Fibroblast of skin of scalp (primary cell): ENCODE data around the gene MINDY4. TPM values are rescaled to one million over a fixed set of nuclear protein-coding genes. Genes with fewer than 3 reads are reported as not detected.
A peak's percentile ranks its signal among the peaks of the same experiment; 100 is the strongest.

Source experiments
- DNase-seq: peaks from one replicate; pipeline ENCODE4 v3.0.0-alpha.2; 2013
- polyA plus RNA-seq, 2 experiments: library from polyadenylated mRNA; unstranded; fragments of 120-200 nt; gene quantifications; one replicate each; pipeline ENCODE4 v1.2.1, GENCODE V29; 2013; ENCODE audit not compliant: insufficient read length in 2 of 2

Gene MINDY4
- 1.5 TPM for polyA plus RNA-seq (2013, experiment 1 of 2; ENCODE audit: insufficient read length)
- 1.9 TPM for polyA plus RNA-seq (2013, experiment 2 of 2; ENCODE audit: insufficient read length)

DNA sequence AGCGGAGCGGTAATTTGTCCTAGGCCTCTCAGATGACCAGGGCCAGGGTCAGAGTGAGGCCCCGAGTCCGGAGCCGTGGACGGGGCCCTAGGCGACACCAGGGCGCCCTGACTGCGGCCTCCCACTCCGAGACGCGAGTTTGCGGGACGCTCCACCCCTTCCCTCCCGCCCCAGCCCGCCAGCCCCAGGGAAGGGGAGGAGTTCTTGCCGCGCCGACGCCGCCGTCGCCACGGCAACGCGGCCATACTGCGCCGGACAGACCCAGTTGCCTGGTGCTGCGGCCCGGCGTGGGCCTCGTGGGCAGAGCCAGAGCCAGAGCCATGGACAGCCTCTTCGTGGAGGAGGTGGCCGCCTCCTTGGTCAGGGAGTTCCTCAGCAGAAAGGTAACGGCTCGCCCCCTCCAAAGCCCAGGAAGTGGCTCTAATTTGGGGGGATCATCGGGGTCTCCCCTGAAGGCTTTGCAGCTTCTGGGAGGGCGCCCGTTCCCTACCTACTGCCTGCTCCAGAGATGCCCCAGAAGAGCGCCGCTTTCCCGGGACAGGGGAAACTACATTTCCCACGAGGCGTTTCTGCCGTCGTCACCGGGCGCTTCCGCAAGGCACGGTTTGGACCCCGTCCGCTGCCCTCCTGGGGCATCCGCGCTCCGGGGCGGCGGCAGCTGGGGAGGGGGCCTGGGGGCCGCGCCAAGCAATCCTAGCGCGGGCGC lies at the start of gene MINDY4:
TSS of gene MINDY4 (plus strand) at position 244 of the 706 bp plus-strand sequence. CDS start at position 321, 77 bp downstream.
- peak; percentile 75 for DNase-seq

DNA sequence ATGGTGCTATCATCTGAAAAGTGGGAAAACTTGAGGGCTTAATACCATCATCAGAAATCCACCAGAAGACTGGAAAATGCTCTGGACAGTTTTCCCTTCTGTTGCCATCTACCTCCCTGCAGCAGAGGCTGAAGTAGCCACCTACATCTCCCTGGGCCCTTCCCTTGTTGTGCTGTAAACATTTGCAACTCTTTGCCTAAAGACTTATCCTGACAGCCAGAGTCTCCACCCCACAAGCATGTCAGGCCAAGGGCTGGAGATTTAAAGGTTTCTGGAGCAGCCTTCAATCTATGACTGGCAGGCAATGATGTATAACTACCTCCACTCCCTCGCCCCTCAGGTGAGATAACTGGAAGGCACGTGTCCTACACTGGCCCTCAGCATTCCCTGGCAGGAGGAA lies 49.0 kb upstream of the MINDY4 start:
- no peak for DNase-seq

DNA sequence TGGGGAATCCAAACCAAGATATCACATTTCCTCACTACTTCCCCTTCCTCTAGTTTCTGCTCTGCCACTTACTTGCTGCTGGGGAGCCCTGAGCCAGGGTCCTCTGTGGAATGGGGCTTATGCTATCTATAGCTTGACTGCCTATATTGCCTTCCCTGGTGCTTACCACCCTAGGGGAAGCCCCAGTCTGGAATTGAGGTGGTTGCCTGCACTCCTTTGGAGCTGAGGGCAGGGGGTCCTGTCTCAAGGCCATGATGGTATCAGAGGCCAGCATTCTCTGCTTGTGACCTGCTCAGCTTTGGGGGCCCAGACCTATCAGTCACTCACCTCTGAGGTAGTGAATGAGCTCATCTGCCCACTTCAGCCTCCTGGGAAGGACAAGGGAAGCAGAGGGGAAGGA lies 48.5 kb upstream of the MINDY4 start:
- no peak for DNase-seq

DNA sequence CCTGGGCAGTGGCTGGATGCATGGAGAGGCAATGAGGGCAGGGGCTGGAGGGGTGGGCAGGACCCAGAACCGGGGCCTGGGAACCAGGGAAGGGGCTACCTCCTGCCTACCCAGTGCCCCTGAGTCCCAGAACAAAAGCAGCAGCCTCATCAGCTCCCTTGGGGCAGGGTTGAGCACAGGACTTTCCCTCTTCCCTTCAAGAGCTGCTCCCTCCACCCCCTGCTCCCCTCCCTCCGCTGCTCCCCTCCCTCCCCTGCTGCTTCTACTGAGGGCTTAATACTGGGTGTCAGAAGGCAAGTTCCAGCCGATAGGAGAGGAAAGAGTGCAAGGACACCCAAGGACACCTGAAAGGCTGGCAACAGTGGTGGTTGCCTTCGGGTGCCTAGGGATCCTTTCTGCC lies 47.4 kb upstream of the MINDY4 start:
- DNase-seq: no peak

DNA sequence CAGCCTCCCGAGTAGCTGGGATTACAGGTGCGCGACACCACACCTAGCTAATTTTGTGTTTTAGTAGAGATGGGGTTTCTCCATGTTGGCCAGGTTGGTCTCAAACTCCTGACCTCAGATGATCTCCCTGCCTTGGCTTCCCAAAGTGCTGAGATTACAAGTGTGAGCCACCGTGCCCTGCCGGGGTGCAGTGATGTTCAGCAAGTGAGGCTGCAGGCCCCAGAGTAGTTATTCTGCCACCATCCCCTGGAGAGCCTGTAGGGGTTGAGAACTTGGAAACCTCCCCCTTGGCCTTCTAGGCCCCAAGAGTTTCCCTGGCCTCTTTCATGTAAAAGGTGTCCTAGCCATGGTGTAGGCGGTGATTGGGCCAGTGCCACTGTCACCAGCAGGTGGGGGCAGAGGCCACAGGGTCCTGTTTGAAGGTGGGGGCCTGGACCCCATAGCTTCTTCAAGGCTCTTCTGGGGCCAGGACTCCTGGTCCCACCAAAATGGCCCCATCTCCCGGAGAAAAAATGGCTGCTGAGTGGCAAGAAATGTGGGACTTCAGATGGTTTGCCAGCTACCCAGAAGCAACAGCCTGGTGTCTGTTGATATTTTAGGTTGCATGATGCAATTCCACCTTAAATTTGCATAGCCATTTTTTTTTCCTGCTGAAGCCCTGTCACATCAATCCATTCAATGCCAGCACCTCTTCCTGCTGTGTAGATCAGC lies 44.8 kb upstream of the MINDY4 start:
- DNase-seq: no peak

DNA sequence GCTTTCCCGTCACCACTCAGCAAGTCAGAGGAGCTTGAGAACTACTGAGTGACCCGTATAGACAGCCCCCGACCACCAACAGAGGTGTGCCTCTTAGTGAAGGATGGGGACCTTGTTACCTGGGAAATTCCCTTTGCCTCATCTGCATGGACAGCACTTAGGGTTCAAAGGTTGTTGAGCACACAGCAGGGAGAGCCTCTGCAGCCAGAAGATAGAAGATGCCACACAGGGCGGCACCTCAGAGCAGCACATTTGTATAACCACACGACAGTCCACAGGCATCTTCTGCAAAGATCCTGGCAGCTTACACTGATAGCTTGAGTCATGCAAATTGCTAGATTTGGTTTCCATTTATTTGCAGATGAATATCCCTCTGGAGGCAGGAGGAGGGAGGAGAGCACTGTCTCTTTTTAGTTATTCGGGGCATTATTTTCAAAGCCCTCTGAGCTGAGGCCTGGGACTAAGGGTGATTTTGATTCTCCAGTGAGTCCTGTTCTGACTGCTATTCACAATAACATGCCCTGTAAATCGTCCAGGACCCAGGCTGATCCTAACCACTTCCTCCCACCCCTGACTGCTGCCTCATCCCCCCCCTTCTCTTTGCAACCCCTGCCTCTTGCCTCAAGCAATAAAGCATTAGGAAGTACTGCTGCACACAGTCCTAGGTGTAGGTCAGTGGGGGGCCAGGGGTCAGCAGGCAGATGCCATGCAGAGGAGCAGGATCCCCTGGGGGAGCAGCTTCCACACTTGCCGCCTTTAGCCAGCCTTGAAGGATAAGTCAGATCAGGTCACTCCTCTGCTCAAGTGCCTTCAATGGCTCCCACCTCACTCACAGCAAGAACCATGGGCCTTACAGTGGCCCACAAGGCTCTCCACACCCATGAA lies 43.9 kb upstream of the MINDY4 start:
- peak; percentile 43 for DNase-seq

DNA sequence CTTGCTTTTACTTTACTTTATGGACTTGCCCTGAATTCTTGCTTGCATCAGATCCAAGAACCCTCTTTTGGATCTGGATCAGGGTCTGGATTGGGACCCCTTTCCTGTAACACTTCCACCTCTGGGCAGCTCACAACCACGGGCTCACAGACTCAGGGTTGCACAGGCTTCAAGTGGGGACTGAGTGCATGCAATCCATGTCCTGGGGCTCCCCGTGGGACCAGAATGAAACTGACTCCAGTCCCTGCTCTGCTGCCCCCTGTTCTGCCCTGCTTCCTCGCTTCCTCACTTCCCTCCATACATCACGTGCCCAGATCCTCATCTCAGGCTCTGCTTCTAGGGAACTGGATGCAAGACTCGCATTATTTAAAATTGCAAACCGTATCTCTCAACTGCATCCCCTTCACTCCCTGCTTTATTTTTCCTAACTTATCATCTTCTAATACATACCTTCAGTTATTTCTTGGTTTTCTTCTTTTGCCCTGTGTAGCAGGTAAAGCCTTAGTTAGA lies 42.6 kb upstream of the MINDY4 start:
- no peak for DNase-seq

DNA sequence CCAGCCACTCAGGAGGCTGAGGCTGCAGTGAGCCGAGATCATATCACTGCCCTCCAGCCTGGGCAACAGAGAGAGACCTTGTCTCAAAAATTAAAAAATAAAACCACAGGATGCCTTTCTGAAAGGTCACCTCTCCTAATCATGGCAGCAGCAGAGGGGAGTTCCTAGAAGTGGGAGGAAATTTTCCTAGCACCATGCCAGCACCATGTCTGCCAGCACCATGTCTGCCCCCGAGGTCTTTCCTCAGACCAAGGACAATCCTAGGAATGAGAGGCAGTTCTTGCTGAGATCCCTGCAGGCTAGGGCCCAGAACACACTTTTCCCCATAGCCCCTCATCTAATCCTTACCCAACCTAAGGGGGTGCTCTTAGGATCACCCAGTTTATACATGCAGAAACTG lies 41.6 kb upstream of the MINDY4 start:
- DNase-seq: no peak

DNA sequence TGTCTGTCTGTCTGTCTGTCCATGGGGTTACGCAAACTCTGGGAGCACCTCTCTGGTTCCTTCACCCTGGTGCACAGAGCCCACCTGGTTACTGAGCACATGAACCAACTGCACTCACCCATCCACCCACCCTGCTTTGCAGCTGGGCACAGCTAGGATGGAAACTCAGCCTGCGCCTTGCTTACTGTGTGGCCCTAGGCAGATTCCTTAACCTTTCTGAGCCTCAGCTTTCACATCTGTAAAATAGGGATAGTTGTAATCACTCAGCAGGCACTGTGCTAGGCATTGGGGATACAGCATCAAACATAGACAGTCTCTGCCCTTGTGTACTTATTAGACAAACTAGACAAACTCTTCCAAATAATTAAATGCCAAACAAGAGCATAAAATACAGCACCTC lies 41.1 kb upstream of the MINDY4 start:
- no peak for DNase-seq

DNA sequence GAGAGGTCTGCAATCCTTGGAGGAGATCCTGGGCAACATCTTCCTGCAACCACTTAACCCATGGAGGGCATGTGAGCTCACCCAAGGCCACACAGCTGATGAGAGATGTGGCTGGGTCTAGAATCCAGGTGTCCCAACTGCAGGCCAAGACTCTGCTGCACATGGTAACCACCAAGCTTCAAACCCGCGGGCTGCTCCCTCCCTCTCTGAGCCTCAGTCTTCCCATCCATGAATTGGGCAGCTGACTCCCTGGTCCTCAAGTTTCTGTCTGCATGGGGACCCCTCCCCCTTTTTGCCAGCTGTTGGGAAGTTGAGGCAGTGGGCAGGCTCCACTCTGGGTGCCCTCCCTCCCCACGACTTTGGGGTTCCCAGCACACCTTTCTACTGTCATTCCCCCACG lies 40.2 kb upstream of the MINDY4 start:
- DNase-seq: no peak

DNA sequence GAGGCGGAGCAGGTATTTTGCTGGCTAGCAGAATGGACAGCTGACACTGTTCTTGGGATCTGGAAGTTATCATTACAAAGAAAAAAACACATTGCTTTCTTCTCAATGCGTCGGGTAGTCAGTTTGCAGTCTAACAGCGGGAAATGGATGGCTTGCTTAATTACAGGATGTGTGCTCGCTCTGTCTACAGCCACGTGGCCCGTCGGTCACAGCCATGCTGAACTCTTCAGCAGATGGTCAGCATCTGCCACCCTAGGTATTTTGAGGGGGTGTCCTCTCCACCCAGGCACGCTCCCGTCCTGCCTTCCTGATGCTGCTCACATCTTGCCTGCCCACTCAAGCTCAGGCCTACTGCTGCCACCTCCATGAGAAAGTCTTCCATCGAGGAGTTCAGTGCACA lies 39.6 kb upstream of the MINDY4 start:
- no peak for DNase-seq

DNA sequence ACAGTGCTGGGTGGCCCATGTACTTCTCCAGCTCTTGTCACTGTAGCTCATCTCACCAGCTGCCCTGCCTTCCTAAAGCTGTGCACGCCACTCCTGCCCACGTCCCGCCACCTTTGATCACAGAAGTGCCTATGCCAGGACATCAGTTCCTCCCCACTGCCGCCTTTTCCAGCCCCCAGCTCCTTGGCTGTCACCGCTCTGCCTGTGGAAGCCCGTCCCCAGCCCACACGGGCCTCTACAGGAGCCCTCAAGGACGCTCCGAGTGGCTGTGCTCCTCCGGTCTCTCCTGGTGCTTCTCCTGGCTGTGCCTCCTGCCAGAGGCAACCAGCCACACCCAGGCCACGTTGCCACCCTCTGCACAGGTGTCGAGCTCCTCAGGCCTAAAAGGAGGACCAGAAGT lies 38.6 kb upstream of the MINDY4 start:
- no peak for DNase-seq

DNA sequence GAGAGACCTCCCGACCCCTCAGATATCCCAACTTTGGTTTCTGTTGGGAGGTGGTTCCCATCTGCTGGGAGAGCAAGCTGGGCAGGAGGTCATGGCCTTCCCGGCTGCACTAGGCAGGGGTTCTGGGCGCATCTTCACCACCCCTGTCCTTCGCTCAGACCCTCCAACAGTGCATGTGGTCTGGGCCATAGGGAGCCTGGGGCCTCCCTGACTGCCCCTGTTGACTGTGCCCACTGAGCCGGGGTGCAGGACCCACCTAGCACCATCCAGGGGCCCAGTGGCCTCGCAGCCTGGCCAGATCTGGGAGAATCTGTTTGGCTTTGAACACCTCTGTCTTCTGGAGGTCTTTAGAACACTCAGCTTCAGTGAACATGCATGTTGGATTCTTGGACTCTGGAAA lies 38.0 kb upstream of the MINDY4 start:
- DNase-seq: no peak

DNA sequence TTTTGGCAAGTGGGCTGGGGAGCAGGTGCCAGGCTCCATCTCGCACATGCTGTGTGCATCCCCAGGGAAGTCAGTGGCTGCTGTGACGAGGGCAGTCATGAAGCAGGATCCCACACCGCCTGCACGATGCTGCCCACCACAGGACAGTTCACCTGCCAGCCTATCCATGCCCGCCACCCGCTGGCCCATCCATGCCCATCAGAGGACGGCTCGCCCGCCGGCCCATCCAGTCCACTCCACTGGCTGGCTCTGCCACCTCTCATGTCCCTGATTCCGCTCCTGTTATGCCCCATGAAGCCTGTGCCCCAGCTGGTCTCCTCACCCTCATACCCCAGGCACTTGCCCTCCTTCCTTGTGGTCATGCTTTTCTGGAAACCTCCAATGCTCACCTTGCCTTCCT lies 37.5 kb upstream of the MINDY4 start:
- DNase-seq: no peak

DNA sequence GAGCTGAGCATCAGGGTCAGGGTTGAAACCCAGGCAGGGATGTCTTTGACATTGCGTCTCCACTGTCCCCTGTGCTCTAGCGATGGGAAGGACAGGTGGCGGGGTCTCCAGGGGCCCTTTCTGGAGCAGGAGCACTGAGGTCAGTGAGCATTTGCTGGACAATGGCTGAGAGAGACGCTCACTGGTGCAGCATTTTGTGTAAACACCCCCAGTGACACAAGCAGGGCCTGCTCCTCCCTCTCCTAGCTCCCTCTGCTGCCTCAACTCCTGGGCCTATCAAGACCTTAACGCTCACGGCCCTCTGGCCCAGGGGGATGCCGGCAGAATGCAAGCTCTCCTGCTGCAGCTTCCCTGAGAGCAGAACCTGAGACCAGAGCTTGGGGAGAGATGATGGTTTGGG lies 36.7 kb upstream of the MINDY4 start:
- no peak for DNase-seq

DNA sequence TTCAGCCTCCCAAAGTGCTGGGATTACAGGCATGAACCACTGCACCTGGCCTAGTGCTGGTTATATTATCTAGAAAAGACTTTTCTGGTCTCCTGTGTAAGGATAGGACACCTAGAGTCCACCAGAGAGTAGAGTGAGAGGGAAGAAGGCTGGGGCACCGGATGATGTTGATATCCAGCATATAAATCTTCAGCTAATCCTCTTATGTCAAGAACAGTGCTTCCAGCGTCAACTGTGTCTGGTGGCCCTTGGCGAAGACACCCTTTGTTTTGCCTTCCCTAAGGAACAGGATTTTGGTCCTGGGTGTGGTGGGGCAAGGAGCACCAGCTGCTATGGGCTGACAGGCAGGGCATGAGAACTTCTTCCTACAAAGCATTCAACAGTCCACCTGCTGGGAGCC lies 35.6 kb upstream of the MINDY4 start:
- DNase-seq: no peak

DNA sequence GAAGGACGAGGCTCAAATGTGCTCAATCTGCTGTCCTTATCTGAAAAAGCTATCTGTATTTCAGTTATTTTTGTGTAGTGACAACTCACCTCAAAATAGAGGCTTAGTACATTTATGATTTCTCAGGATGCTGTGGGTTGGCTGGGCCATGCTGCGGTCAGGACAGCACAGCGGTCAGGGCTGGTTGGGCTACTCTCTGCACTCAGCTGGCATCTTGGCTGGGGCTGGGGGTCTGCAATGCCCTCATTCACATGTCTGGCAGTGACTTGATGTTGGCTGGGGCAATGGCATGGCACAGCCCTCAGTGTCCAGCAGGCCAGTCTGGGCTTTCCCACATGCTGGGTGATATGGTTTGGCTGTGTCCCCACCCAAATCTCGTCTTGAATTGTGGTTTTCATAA lies 34.9 kb upstream of the MINDY4 start:
- no peak for DNase-seq

DNA sequence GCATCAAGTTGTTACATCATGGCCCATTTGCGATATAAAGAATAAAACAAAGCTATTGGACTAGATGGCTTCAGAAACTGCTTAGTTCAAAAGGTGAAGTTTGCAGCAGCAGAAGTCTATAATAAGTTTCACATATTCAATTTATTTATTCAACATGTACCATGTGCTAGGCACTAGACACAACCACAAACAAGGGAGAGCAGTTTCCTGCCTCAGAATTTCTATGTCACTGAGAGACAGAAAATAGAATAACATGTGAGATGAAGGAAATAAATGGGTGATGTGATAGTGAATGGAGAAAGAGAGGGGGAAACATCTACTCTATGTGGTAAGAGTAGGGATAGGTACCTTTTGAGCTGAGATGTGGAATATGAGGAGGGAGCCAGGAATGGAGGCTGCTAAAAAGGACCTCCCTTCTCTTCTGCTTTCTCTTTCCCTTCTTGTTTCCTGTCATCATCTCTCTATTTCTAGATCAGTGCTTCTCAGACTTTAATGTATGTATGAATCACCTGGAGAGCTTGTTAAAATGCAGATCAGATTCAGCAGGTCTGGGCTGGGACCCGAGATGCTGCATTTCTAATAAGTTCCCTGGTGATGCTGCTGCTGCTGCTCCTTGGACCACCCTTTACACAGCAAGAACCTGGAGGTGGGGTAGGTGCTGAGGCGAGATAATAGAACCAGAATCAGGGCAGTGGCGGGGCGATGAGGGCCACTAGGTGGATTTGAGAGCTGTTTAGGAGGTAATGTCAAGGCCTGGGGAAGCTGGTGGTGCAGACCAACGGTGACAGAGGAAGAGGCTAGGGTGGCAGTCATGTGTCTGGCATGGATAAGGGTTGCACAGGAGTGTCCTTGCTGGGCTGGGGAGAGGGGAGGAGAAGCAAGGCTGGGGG lies 32.9 kb upstream of the MINDY4 start:
- no peak for DNase-seq

DNA sequence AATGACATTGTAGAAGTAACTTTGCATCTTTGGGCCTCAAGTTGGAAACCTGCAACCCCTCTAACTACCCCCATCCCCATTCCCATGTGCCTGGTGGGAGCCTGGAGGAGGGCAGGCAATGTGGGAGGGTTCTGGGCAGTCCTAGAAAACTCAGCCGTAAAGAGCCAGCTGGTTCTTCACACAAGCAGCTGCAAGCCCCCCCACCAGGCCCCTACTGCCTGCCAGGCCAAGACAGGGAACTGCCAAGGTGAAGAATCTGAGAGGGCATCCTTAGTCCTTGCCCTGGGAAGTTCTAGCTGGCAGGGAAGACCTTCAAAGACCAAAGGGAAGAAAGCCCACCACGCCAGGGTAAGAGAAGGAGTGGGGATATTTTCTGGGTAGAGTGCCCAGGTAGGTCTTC lies 31.5 kb upstream of the MINDY4 start:
- DNase-seq: no peak

DNA sequence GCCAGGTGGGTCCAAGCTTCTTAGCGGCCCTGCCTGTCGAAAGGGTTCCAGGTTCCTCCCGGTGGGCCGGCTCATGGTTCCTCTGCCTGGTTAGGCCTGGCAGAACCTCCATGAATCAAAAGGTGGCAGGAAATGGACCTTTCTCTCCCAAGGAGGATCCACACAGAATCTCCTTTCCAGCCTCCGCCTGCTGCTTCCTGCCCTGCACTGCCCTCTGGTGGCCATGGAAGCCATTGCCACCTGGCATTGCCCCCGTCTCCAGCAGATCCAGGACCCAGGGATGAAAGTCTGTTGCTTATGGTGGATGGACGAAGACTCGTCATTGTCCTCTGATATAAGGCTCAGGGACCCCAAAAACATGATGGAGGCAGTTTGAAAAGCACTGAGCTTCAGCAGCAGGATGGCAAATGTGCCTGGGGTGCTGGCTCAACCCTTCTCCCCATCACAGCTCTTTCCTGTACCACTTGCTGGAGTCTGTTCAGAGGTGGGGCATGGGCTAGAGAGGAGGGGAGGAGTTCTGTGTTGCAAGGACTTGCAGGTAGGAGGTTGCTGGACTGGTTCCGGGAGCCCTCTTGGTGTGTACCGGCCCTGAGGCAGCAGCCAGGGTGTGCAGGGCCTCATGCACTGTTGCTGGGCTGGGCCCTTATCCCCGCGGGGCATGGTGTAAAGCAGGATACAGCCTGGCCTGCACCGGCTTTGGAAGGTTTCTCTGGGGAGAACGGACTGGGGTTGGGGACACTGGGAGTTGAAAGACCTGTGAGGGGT lies 30.6 kb upstream of the MINDY4 start:
- peak; percentile 61 for DNase-seq

DNA sequence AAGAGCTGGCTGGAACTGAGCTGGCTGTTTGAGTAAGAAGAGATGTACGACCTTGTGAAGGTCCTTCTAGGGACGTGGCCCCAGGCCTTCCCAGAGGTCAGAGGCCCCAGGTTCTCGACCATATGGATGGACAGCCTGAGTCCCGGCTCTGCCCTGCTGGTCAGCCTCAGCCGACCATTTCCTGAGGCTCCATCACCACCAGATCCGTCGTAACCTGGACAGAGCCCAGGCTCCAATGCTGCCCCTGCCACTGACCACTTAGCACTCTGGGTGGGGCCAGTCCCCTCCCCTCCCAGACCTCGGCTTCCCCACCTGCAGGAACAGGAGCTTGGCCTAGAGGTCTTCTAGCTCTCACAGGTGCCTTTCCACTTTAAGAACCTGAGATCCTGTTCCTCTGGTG lies 29.9 kb upstream of the MINDY4 start:
- DNase-seq: no peak
